BJ (cell line): ENCODE measurements around the gene NSD2. TPM values are rescaled to one million over a fixed set of nuclear protein-coding genes. Genes with fewer than 3 reads are reported as not detected.
"Not testable (repeated sequence)": the region's sequence is repeated elsewhere in the genome, so short reads cannot be mapped to it uniquely, and the experiment has no call there.

Experiments used
- CTCF ChIA-PET: fragments of 350-600 bp; formaldehyde crosslinking; extraction: SDS; loops from one replicate; lab custom pipeline; 2021; ENCODE audit warnings: antibody characterized with exemption, inconsistent platforms; lab: Yijun Ruan, JAX
- POLR2A ChIA-PET: fragments of 300-600 bp; sonication (Branson Sonifier 250); formaldehyde crosslinking; extraction: SDS; loops from one replicate; lab custom pipeline; 2021; ENCODE audit warnings: antibody characterized with exemption; lab: Charles Lee
- DNase-seq: peaks from one replicate; pipeline ENCODE4 v3.0.0-alpha.2; 2011; ENCODE audit warnings: low read depth
- H3K27me3 ChIP-seq: 2 replicates; pipeline ENCODE4 v1.6.0; 2011; ENCODE audit warnings: low read length; ENCODE audit not compliant: control insufficient read depth, insufficient read depth
- H3K36me3 ChIP-seq: 2 replicates; pipeline ENCODE4 v1.5.1; 2011; ENCODE audit warnings: low read length; ENCODE audit not compliant: control insufficient read depth, insufficient read depth
- H3K4me3 ChIP-seq: 2 replicates; pipeline ENCODE4 v1.5.1; 2011; ENCODE audit warnings: low read depth, mild to moderate bottlenecking, control low read depth, low read length
- CTCF ChIP-seq: IDR thresholded peaks from 2 replicates; pipeline ENCODE4 v1.5.1; 2011; ENCODE audit warnings: low read depth, mild to moderate bottlenecking, control low read depth, inconsistent platforms, low read length, moderate library complexity; ENCODE audit not compliant: insufficient read depth
- polyA plus RNA-seq: library from polyadenylated mRNA; depleted of rRNA; stranded (reverse); fragments of >200 nt; gene quantifications from 2 replicates; pipeline ENCODE4 v1.2.3, GENCODE V29; 2011

NSD2 gene
- polyA plus RNA-seq, 1 experiment, result 22.3 TPM

- no peak for DNase-seq
- ChIA-PET POLR2A (no interaction called here), CTCF (interaction anchor here (1.1 to 4.3 kb wide), 3 partner anchors 12 to 68 kb away, joined by 3 to 17 read pairs (median 4); no protein-coding TSS in a partner anchor)
- Histone ChIP-seq H3K4me3 (no peak overlapping the region), H3K36me3 (peaks cover 22% of the 10 kb centered on the region), H3K27me3 (no peaks in the 10 kb centered on the region)
- no peak for TF ChIP-seq CTCF
Measured at GRCh38 chr4:1831331-1831730, 39.9 kb upstream of the NSD2 start.

GRCh38 chr4:1832690-1833089 lies 38.5 kb upstream of the NSD2 start:
- DNase-seq, result no peak
- Histone ChIP-seq H3K27me3 (no peaks in the 10 kb centered on the region), H3K36me3 (peaks cover 23% of the 10 kb centered on the region), H3K4me3 (no peak overlapping the region)
- CTCF ChIA-PET, result interaction anchor here (1.0 to 4.3 kb wide), 3 partner anchors 23 to 84 kb away, joined by 3 to 17 read pairs (median 3); no protein-coding TSS in a partner anchor
- no peak for TF ChIP-seq CTCF
- POLR2A ChIA-PET, result no interaction called here

GRCh38 chr4:1833307-1834046 lies 37.7 kb upstream of the NSD2 start:
- CTCF ChIA-PET, result interaction anchor here (1.2 to 4.3 kb wide), 2 partner anchors 66 to 85 kb away, joined by 3 to 17 read pairs; no protein-coding TSS in a partner anchor
- peaks cover 23% of the 10 kb centered on the region for H3K36me3 ChIP-seq
- DNase-seq, result no peak
- no peaks in the 10 kb centered on the region for H3K27me3 ChIP-seq
- no peak for TF ChIP-seq CTCF
- no peak overlapping the region for H3K4me3 ChIP-seq
- POLR2A ChIA-PET, result no interaction called here

- ChIA-PET POLR2A (no interaction called here), CTCF (interaction anchor here (1.0 kb wide), 1 partner anchor 77 kb away, joined by 3 read pairs; no protein-coding TSS in a partner anchor)
- TF ChIP-seq CTCF, result no peak
- H3K4me3 ChIP-seq, result no peak overlapping the region
- no peaks in the 10 kb centered on the region for H3K27me3 ChIP-seq
- DNase-seq, result no peak
- H3K36me3 ChIP-seq, result peaks cover 26% of the 10 kb centered on the region
Measured at GRCh38 chr4:1834047-1834775, 37.0 kb upstream of the NSD2 start.

- DNase-seq, POLR2A ChIA-PET, H3K27me3 ChIP-seq, H3K4me3 ChIP-seq: not testable (repeated sequence)
- peaks cover 28% of the 10 kb centered on the region for H3K36me3 ChIP-seq
- CTCF ChIA-PET, result interaction anchor here (0.9 to 1.0 kb wide), 2 partner anchors 68 to 88 kb away, joined by 3 read pairs; no protein-coding TSS in a partner anchor
Measured at GRCh38 chr4:1835836-1836235, 35.4 kb upstream of the NSD2 start.
